SK-N-SH (cell line): ENCODE measurements around the gene ANO6. TPM values are rescaled to one million over a fixed set of nuclear protein-coding genes. Genes with fewer than 3 reads are reported as not detected.

Source experiments
- CTCF ChIA-PET: fragments of 300-600, 350-600 bp; formaldehyde crosslinking; extraction: SDS; loops from one replicate; lab custom pipeline; 2021; lab: Yijun Ruan, JAX
- POLR2A ChIA-PET: fragments of 350-600 bp; sonication (Branson Sonifier 250); formaldehyde crosslinking; extraction: SDS; loops from one replicate; lab custom pipeline; 2020; ENCODE audit warnings: antibody characterized with exemption, inconsistent platforms; lab: Yijun Ruan, JAX
- DNase-seq: peaks from one replicate; pipeline ENCODE4 v3.0.0; 2012
- H2AFZ ChIP-seq: fragments of 200-600 bp; sonication (generic); 2 replicates; pipeline ENCODE4 v1.8.1; 2016; ENCODE audit warnings: antibody characterized with exemption, mild to moderate bottlenecking, low read depth
- H3F3A ChIP-seq: fragments of 200-600 bp; sonication (generic); replicated peaks from 2 replicates; pipeline ENCODE3; 2016; ENCODE audit warnings: antibody characterized with exemption, mild to moderate bottlenecking; ENCODE audit not compliant: insufficient read depth
- H3K27ac ChIP-seq, 2 experiments: fragments of 200-500 bp in 1 of 2; fragments of 200-600 bp in 1 of 2; sonication (Bioruptor generic) in 1 of 2; sonication (generic), shearing (Covaris generic) in 1 of 2; 2 replicates each; pipeline versions ENCODE4 v1.5.1 to v1.6.1; 2014 to 2016; ENCODE audit warnings: low read depth in 2 of 2, inconsistent platforms in 1 of 2, low read length in 1 of 2, mild to moderate bottlenecking in 1 of 2, mixed read lengths in 1 of 2
- H3K27me3 ChIP-seq: fragments of 200-600 bp; sonication (generic), shearing (Covaris generic); 2 replicates; pipeline ENCODE4 v1.6.1; 2016; ENCODE audit warnings: mixed run types; ENCODE audit not compliant: insufficient read depth
- H3K36me3 ChIP-seq, 2 experiments: fragments of 200-500 bp in 1 of 2; fragments of 200-600 bp in 1 of 2; sonication (Bioruptor generic) in 1 of 2; sonication (generic) in 1 of 2; replicated peaks in 1 of 2; 2 replicates each; pipeline versions ENCODE3 to v1.5.1; 2014 to 2016; ENCODE audit warnings: low read length in 1 of 2, mild to moderate bottlenecking in 1 of 2; ENCODE audit not compliant: insufficient read depth in 2 of 2, control insufficient read depth in 1 of 2
- H3K4me1 ChIP-seq, 2 experiments: fragments of 200-500 bp in 1 of 2; fragments of 200-600 bp in 1 of 2; sonication (Bioruptor generic) in 1 of 2; sonication (generic), shearing (Covaris generic) in 1 of 2; 2 replicates each; pipeline versions ENCODE4 v1.5.1 to v1.6.1; 2014 to 2016; ENCODE audit warnings: low read depth in 1 of 2, low read length in 1 of 2, mixed run types in 1 of 2; ENCODE audit not compliant: insufficient read depth in 2 of 2, control insufficient read depth in 1 of 2
- H3K4me2 ChIP-seq: fragments of 200-600 bp; sonication (generic), shearing (Covaris generic); 2 replicates; pipeline ENCODE4 v1.6.1; 2017; ENCODE audit warnings: mixed run types
- H3K4me3 ChIP-seq, 2 experiments: fragments of 200-500 bp in 1 of 2; fragments of 200-600 bp in 1 of 2; sonication (Bioruptor generic) in 1 of 2; sonication (generic), shearing (Covaris generic) in 1 of 2; 2 replicates each; pipeline versions ENCODE4 v1.5.1 to v1.8.1; 2014 to 2016; ENCODE audit warnings: low read depth in 2 of 2, inconsistent platforms in 1 of 2, low read length in 1 of 2, mild to moderate bottlenecking in 1 of 2, mixed read lengths in 1 of 2, moderate library complexity in 1 of 2
- H3K79me2 ChIP-seq: fragments of 200-600 bp; sonication (generic); 2 replicates; pipeline ENCODE4 v1.8.1; 2017; ENCODE audit warnings: mild to moderate bottlenecking; ENCODE audit not compliant: insufficient read depth
- H3K9ac ChIP-seq: fragments of 200-600 bp; sonication (generic); 2 replicates; pipeline ENCODE4 v1.6.1; 2017; ENCODE audit warnings: mixed run types
- H3K9me2 ChIP-seq: fragments of 200-600 bp; sonication (generic); 2 replicates; pipeline ENCODE4 v1.6.1; 2017; ENCODE audit warnings: mixed run types
- H3K9me3 ChIP-seq: fragments of 200-600 bp; sonication (generic); 2 replicates; pipeline ENCODE4 v1.6.1; 2017; ENCODE audit warnings: mixed run types, mild to moderate bottlenecking, moderate library complexity
- H4K20me1 ChIP-seq: fragments of 200-600 bp; sonication (generic); 2 replicates; pipeline ENCODE4 v1.6.1; 2017; ENCODE audit warnings: mild to moderate bottlenecking, mixed run types; ENCODE audit not compliant: insufficient read depth
- GABPA ChIP-seq: IDR thresholded peaks from 2 replicates; pipeline ENCODE4 v1.4.0; 2012; ENCODE audit warnings: low read depth, mild to moderate bottlenecking
- POLR2AphosphoS5 ChIP-seq: IDR thresholded peaks from 2 replicates; pipeline ENCODE4 v1.6.1; 2012; ENCODE audit warnings: low read depth, low read length
- RXRA ChIP-seq: IDR thresholded peaks from 2 replicates; pipeline ENCODE4 v1.4.0; 2012; ENCODE audit warnings: low read depth, mild to moderate bottlenecking, borderline replicate concordance
- TEAD4 ChIP-seq: IDR thresholded peaks from 2 replicates; pipeline ENCODE4 v1.4.0; 2012; ENCODE audit warnings: mild to moderate bottlenecking, borderline replicate concordance; ENCODE audit not compliant: insufficient read depth
- WGBS: methylation state at CpG from one replicate; pipeline ENCODE4 v1.1.6; 2017; ENCODE audit warnings: low lambda C conversion rate; 5-methylcytosine and 5-hydroxymethylcytosine counted together
- polyA plus RNA-seq, 3 experiments: library from polyadenylated mRNA; depleted of rRNA; stranded (reverse); fragments of >200 nt; gene quantifications; 2 replicates each; pipeline ENCODE4 v1.2.3, GENCODE V29; 2012
- TF ChIP-seq, protein P1 (sequence below): IDR thresholded peaks from 2 replicates; pipeline ENCODE4 v1.4.0; 2012; ENCODE audit warnings: low read depth, borderline replicate concordance
- TF ChIP-seq, protein P2 (sequence below): IDR thresholded peaks from 2 replicates; pipeline ENCODE4 v1.4.0; 2012; ENCODE audit warnings: low read depth, borderline replicate concordance
- TF ChIP-seq, protein P3 (sequence below): fragments of 200-600 bp; sonication (generic); IDR thresholded peaks from 2 replicates; pipeline ENCODE4 v1.6.1; 2017; ENCODE audit warnings: antibody characterized with exemption, mild to moderate bottlenecking, moderate library complexity
- TF ChIP-seq, protein P4 (sequence below): IDR thresholded peaks from 2 replicates; pipeline ENCODE4 v1.6.1; 2012; ENCODE audit warnings: mild to moderate bottlenecking, low read depth, low read length, moderate library complexity
- TF ChIP-seq, protein P5 (sequence below): IDR thresholded peaks from 2 replicates; pipeline ENCODE4; 2012

Gene ANO6
- polyA plus RNA-seq, 1 of the 3 experiments (the other 2 are of a cell fraction) = 20.1 TPM

DNA sequence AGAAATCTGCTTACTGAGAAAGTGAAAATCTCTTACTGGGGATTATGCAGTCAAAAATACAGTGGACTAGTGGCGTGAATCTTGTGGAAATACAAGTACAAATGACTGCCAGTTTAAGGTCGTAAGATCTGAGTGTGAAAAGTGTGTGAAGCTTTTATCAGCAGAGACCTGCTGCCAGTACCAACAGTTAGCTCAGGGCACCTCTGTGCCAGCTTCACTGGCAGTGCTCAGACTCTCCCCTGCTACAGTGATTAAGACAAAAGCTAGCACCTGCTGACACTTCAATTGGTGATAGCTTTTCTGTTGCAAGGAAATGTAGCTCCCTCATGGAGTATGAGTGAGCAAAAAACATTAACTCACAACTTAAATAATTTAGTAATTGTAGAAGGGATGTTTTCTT lies 185.1 kb downstream of the ANO6 start:
- ChIA-PET CTCF (interaction anchor here (1.0 to 1.9 kb wide), 2 partner anchors 12 to 31 kb away, joined by 3 to 8 read pairs; no protein-coding TSS in a partner anchor), POLR2A (no interaction called here)
- peaks cover 46 to 51% of the 10 kb centered on the region in 2 experiments for H3K36me3 ChIP-seq
- TF ChIP-seq, protein P1, sequence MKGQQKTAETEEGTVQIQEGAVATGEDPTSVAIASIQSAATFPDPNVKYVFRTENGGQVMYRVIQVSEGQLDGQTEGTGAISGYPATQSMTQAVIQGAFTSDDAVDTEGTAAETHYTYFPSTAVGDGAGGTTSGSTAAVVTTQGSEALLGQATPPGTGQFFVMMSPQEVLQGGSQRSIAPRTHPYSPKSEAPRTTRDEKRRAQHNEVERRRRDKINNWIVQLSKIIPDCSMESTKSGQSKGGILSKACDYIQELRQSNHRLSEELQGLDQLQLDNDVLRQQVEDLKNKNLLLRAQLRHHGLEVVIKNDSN = no peak
- TF ChIP-seq, protein P2, sequence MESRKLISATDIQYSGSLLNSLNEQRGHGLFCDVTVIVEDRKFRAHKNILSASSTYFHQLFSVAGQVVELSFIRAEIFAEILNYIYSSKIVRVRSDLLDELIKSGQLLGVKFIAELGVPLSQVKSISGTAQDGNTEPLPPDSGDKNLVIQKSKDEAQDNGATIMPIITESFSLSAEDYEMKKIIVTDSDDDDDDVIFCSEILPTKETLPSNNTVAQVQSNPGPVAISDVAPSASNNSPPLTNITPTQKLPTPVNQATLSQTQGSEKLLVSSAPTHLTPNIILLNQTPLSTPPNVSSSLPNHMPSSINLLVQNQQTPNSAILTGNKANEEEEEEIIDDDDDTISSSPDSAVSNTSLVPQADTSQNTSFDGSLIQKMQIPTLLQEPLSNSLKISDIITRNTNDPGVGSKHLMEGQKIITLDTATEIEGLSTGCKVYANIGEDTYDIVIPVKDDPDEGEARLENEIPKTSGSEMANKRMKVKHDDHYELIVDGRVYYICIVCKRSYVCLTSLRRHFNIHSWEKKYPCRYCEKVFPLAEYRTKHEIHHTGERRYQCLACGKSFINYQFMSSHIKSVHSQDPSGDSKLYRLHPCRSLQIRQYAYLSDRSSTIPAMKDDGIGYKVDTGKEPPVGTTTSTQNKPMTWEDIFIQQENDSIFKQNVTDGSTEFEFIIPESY = no peak
- no peak for TF ChIP-seq TEAD4
- TF ChIP-seq, protein P3, sequence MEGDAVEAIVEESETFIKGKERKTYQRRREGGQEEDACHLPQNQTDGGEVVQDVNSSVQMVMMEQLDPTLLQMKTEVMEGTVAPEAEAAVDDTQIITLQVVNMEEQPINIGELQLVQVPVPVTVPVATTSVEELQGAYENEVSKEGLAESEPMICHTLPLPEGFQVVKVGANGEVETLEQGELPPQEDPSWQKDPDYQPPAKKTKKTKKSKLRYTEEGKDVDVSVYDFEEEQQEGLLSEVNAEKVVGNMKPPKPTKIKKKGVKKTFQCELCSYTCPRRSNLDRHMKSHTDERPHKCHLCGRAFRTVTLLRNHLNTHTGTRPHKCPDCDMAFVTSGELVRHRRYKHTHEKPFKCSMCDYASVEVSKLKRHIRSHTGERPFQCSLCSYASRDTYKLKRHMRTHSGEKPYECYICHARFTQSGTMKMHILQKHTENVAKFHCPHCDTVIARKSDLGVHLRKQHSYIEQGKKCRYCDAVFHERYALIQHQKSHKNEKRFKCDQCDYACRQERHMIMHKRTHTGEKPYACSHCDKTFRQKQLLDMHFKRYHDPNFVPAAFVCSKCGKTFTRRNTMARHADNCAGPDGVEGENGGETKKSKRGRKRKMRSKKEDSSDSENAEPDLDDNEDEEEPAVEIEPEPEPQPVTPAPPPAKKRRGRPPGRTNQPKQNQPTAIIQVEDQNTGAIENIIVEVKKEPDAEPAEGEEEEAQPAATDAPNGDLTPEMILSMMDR = no peak
- TF ChIP-seq GABPA = no peak
- TF ChIP-seq, protein P4, sequence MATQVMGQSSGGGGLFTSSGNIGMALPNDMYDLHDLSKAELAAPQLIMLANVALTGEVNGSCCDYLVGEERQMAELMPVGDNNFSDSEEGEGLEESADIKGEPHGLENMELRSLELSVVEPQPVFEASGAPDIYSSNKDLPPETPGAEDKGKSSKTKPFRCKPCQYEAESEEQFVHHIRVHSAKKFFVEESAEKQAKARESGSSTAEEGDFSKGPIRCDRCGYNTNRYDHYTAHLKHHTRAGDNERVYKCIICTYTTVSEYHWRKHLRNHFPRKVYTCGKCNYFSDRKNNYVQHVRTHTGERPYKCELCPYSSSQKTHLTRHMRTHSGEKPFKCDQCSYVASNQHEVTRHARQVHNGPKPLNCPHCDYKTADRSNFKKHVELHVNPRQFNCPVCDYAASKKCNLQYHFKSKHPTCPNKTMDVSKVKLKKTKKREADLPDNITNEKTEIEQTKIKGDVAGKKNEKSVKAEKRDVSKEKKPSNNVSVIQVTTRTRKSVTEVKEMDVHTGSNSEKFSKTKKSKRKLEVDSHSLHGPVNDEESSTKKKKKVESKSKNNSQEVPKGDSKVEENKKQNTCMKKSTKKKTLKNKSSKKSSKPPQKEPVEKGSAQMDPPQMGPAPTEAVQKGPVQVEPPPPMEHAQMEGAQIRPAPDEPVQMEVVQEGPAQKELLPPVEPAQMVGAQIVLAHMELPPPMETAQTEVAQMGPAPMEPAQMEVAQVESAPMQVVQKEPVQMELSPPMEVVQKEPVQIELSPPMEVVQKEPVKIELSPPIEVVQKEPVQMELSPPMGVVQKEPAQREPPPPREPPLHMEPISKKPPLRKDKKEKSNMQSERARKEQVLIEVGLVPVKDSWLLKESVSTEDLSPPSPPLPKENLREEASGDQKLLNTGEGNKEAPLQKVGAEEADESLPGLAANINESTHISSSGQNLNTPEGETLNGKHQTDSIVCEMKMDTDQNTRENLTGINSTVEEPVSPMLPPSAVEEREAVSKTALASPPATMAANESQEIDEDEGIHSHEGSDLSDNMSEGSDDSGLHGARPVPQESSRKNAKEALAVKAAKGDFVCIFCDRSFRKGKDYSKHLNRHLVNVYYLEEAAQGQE = no peak
- no peak for TF ChIP-seq RXRA
- TF ChIP-seq, protein P5, sequence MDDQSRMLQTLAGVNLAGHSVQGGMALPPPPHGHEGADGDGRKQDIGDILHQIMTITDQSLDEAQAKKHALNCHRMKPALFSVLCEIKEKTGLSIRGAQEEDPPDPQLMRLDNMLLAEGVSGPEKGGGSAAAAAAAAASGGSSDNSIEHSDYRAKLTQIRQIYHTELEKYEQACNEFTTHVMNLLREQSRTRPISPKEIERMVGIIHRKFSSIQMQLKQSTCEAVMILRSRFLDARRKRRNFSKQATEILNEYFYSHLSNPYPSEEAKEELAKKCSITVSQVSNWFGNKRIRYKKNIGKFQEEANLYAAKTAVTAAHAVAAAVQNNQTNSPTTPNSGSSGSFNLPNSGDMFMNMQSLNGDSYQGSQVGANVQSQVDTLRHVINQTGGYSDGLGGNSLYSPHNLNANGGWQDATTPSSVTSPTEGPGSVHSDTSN = no peak
- TF ChIP-seq POLR2AphosphoS5 = no peak
- TF ChIP-seq, all 33 proteins: peak for 0
- DNase-seq = no peak
- H2AFZ ChIP-seq = no peak overlapping the region
- peaks cover 0 to 10% of the 10 kb centered on the region in 2 experiments; a peak in 2 of 4 replicates for H3K4me1 ChIP-seq
- no peaks in the 10 kb centered on the region for H4K20me1 ChIP-seq
- H3K4me3 ChIP-seq = no peak overlapping the region
- no peaks in the 10 kb centered on the region for H3K9me2 ChIP-seq
- no peaks in the 10 kb centered on the region for H3F3A ChIP-seq
- no peak overlapping the region for H3K9ac ChIP-seq
- H3K9me3 ChIP-seq = no peaks in the 10 kb centered on the region
- 94% methylated on average over 2 of the region's 2 CpGs for WGBS
- H3K79me2 ChIP-seq = no peaks in the 10 kb centered on the region
- no peaks in the 10 kb centered on the region for H3K27me3 ChIP-seq
- no peak overlapping the region for H3K27ac ChIP-seq
- no peak overlapping the region for H3K4me2 ChIP-seq
